ENCODE measurements around the gene FSD1.

DNA sequence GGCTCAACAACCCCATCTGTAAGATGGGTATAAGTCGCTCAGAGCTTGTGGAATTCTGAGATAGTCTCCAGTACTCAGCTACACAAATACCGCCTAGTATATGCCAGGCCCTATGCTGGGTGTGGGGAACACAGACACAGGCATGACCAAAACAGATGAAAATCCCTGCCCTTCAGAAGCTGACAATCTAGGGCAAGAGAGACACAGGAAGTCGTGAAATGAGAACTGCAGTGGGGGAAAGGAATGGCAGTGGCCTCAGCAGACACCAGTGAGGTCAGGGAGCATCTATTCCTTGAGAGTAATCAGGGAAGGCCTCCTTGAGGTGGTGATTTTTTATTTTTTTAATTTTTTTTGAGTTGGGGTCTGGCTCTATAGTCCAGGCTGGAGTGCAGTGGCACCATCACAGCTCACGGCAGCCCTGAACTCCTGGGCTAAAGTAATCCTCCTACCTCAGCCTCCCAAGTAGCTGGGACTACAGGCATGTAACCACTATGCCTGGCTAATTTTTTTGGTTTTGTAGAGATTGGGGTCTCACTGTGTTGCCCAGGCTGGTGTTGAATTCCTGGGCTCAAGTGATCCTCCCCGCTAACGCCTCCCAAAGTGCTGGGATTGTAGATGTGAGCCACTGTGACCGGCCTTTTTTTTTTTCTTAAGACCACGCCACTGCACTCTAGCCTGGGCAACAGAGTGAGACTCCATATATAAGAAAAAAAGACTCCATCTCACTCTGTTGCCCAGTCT is 5.4 kb upstream of the FSD1 start:
- TF ChIP-seq, protein P1, sequence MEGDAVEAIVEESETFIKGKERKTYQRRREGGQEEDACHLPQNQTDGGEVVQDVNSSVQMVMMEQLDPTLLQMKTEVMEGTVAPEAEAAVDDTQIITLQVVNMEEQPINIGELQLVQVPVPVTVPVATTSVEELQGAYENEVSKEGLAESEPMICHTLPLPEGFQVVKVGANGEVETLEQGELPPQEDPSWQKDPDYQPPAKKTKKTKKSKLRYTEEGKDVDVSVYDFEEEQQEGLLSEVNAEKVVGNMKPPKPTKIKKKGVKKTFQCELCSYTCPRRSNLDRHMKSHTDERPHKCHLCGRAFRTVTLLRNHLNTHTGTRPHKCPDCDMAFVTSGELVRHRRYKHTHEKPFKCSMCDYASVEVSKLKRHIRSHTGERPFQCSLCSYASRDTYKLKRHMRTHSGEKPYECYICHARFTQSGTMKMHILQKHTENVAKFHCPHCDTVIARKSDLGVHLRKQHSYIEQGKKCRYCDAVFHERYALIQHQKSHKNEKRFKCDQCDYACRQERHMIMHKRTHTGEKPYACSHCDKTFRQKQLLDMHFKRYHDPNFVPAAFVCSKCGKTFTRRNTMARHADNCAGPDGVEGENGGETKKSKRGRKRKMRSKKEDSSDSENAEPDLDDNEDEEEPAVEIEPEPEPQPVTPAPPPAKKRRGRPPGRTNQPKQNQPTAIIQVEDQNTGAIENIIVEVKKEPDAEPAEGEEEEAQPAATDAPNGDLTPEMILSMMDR (IDR thresholded peaks at IDR 0.05; ENCODE audit: borderline replicate concordance, extremely low read depth, low read length, poor library complexity, severe bottlenecking), result no peak
- no peak for TF ChIP-seq EZH2 (IDR thresholded peaks at IDR 0.05; ENCODE audit: borderline replicate concordance, low read depth, low read length, severe bottlenecking)
